8988T (cell line): Measurements from ENCODE around the gene LYPD5.
A peak's percentile ranks its signal among the peaks of the same experiment; 100 is the strongest.
"Not testable (repeated sequence)": the region's sequence is repeated elsewhere in the genome, so short reads cannot be mapped to it uniquely, and the experiment has no call there.

Experiments used
- DNase-seq: peaks from one replicate; pipeline ENCODE4 v3.0.0; 2011

LYPD5 gene

GRCh38 chr19:43802216-43802951, at the start of gene LYPD5:
Gene LYPD5, minus strand, starts transcription at chr19:43802447. Its CDS starts 67 bp downstream, at chr19:43802380.
- DNase-seq: no peak

DNA sequence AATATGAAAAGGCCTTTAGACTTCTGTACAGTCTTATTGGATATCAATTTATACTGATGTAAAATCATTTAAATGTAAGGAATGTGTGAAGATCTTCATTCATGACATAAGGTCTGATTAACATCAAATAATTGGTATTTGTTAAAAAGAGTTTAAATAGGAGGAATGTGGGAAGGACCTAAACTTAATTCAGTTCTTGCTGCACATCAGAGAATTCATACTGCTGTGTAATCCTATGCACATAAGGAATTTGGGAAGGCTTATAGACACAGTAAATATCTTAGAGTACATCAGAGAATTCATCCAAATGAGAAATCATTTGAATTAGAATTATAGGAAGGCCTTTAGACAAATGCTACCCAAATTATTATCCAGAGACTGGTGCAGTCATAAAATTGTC, 46.6 kb upstream of the LYPD5 start:
- DNase-seq: no peak

- no peak for DNase-seq
Measured at GRCh38 chr19:43847884-43848283, 45.6 kb upstream of the LYPD5 start.

DNA sequence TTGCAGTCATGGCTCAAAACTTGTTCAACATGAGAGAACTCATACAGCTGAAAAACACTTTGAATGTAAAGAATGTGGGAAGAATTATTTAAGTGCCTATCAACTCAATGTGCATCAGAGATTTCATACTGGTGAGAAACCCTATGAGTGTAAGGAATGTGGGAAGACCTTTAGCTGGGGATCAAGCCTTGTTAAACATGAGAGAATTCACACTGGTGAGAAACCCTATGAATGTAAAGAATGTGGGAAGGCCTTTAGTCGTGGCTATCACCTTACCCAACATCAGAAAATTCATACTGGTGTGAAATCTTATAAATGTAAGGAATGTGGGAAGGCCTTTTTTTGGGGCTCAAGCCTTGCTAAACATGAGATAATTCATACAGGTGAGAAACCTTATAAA, 45.0 kb upstream of the LYPD5 start:
- no peak for DNase-seq

DNA sequence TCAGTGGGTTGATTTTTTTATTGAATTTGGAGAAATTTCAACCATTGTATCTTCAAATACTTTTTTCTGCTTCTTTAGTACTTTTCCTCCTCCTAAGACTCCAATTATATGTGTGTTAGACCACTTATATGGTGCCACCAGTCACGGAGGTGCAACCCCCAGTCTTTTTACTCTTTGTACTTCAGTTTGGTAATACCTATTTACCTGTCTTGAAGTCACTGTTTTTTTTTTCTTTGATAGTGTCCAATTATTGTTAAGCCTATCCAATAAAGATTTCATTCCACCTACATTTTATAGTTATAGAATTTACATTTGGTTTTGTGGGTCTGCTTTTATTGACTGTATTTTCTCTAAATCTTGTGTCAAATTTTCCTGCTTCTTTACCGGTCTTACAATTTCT, 39.8 kb upstream of the LYPD5 start:
- no peak for DNase-seq

GRCh38 chr19:43839139-43839538, 36.9 kb upstream of the LYPD5 start:
- DNase-seq: no peak

DNA sequence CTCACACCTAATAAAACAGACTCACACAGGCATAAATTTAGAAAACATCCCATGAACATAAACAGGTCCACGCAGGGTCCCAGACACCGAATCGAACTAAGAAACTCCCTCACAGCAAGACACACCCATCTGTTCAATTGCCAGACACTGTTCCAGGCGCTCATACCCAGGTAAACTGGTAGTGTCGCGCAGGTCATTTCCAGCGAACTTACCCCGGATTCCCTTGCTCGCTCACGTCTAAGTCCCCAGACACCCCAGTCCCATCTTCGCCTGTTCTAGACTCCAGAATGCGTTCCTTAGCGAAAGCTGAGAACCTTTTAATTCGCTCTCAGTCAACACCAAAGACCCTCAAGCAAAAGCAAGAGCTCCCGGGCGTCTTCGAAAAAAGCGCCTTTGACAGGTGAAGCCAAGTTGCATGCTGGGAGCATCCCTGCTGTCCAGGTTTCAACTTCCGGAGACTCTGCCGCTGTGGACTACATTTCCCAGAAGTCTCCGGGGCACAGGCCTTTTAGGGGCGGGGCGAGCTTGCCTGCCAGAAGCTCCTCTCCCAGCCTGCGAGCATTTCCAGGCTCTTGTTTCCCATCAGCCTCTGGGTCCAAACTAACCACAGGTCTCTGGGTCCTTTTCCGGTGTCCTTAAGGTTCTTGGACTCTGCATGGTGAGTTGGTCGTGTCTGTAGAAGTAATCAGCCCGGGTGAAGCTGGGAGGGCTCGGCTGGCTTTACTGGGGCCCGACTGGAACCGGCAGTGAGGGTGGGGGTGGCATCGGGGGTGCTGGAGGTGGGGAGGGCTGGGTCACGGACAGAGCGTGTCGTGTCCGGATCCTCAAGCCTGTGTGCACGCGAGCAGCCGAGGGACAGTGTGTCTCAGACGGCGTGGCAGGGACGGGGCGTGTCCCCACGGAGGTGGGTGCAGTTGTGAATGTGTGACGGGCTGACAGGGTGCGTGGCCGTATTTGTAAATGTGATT, 24.8 kb upstream of the LYPD5 start, which contains the start of gene ZNF283:
TSS of gene ZNF283 (plus strand) at position 535 of the 968 bp plus-strand sequence. CDS start 6,184 bp downstream, outside the sequence.
- peak; percentile 43 for DNase-seq

GRCh38 chr19:43824572-43824971, 22.3 kb upstream of the LYPD5 start:
- not testable (repeated sequence) for DNase-seq

DNA sequence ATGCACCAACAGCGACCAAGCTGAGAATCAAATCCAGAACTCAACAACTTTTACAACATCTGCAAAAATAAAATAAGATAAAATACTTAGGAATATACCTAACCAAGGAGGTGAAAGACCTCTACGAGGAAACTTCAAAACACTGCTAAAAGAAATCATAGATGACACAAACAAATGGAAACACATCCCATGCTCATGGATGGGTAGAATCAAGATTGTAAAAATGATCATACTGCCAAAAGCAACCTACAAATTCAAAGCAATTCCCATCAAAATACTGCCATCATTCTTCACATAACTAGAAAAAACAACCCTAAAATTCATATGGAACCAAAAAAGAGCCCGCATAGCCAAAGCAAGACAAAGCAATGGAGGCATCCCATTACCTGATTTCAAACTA, 21.6 kb upstream of the LYPD5 start:
- not testable (repeated sequence) for DNase-seq

- DNase-seq: no peak
Measured at GRCh38 chr19:43820884-43821215, 18.6 kb upstream of the LYPD5 start.

DNA sequence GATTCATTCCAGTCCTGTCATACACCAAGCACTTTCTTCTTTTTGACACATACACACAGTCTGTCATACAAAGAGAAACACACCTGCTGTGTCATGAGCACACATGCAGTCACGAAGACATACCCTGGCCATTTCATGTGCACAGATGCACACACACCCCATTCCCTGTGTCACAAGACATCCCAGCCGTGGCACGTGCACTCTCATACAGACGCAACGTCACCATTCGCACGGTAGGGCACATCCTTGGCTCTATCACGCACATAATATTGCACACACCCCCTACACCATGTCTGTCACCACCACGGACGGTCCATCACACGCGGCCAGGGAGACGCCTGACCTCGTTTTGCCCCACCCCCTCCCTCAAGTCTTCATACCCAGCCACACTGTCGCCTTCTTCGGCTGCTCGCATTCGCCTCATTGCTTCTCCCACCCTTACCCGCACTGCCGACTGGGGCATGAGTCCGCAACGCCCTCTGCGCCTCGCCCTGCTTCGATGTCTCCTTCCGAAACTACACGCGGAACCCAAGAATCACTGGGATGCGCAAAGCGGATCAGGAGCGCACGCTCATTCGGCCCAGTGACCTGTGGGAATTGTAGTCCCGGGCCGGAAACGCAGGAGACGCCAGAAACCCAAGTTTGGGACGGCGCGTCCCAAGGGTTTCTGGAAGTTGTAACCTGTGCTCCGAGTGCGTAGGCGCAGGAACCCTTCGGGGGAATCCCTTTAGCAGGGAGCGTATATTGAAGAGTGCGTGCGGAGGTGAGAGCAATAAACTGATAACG, 18.0 kb upstream of the LYPD5 start:
- no peak for DNase-seq

GRCh38 chr19:43818500-43818899, 16.3 kb upstream of the LYPD5 start:
- DNase-seq: no peak

- not testable (repeated sequence) for DNase-seq
Measured at GRCh38 chr19:43817454-43817853, 15.2 kb upstream of the LYPD5 start.

DNA sequence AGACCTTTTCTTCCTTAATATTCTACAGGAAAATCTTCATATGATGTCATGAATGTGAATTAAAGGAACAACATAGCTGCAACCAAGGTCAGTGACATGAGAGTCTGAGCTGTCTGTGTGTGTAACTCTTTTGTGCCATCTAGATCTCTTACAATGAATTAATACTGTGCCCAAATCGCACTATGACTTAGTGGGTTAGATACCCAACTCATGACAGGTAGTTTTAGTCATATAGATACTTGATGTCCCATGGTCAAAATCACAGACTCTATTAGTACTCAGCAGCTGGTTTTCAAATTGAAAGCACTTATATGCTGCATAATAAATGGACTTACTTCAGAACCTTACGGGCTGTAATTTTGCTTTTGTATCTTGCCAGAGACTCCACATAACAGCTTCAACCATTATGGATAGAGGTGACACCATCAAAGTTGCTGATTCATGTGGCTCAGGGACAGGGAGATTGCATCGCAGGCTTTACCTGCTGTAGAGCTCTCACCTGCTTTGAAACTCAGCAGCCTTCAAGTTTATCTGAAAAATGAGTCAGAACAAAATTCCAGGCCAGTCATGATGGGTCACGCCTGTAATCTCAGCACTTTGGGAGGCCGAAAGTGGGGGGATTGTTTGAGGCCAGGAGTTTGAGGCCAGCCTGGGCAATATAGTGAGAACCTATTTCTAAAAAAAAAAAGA, 12.6 kb upstream of the LYPD5 start:
- DNase-seq: no peak

DNA sequence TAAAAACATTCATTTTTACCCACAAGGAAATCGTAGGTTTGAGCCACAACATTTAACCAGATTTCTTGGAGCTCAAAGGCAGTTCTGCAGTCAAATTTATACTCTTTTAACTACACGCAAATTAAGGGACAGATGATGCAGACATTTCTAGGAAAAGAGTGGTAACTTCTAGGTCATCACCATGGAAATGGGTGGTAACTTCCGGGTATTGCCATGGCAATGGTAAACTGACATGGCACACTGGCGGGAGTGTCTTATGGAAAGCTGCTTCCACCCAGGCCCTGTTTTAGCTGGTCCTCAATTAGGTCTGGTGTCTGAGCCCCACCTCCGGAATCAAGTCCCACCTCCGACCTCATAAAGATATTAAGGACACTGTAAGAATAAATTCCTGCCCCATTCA, 10.4 kb upstream of the LYPD5 start:
- DNase-seq: no peak

DNA sequence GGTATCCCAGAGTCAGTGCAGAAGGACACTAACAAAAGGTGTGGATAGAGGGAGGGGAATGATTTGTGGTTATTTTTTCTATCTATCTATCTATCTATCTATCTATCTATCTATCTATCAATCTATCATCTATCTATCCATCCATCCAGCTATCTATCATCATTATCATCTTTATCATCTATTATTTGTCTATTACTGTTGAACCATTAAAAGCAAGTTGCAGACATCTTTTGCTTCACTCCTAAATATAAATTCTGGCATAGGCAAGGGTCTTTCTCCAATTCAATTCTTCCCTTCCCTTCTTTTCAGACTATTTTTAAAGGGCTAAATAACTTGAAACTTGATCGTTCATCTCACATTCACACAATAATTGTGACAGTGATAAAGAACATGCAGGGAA, 10.0 kb upstream of the LYPD5 start:
- no peak for DNase-seq

GRCh38 chr19:43811837-43812236, 9.6 kb upstream of the LYPD5 start:
- DNase-seq: no peak

DNA sequence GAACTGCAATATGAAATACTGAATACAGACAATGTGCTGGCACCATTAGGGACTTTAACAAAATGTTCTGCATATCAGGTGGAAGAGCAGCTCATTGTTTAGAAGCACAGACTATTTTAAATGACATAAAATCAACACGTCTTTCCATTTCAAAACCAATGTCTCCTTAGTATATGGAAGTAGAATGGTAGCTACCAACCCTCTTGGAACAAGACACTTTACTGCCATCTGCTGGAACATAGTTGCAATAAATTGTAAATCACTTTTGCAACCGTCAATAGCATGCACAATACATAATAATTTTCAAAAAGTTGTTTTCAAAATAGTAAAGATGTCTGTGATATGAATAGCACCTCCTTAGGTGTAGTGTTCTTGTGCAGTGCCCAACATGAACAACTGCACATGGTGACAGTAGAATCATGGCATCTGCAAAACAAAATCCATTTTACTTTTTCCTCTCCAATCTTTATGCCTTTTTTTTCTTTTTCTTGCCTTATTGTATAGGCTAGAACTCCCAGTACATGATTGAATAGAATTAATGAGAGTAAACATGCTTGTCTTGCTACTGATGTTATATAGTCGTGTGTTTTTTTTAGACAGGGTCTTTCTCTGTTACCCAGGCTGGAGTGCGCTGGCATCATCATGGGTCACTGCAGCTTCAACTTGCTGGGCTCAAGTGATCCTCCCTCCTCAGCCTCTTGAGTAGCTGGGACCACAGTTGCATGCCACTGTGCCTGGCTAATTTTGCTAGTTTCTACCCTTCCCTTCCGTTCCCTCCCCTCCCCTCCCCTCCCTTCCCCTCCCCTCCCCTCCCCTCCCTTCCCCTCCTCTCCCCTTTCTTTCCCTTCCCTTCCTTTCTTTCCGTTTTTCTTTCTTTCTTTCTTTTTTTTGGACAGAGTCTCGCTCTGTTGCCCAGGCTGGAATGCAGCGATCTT, 7.8 kb upstream of the LYPD5 start:
- no peak for DNase-seq

DNA sequence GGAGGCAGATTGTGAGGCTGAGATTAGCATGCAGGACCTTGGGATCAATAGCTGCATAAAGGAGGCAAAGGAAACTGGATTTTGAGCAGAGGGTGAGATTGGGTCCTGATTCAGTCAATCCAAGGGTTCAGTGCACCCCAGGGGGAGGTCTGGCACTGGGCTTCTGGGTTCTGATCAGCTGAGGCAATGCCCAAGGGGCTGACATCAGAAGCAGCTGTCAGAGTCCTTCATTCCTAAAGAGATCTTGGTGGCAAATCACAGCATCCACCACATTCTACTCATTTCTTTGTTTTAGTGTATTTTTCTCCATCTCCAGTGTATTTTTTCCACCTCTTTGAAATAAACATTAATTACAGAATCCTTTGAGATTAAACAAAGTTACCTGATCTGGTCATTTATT, 5.4 kb upstream of the LYPD5 start:
- no peak for DNase-seq

- no peak for DNase-seq
Measured at GRCh38 chr19:43806848-43807247, 4.6 kb upstream of the LYPD5 start.

DNA sequence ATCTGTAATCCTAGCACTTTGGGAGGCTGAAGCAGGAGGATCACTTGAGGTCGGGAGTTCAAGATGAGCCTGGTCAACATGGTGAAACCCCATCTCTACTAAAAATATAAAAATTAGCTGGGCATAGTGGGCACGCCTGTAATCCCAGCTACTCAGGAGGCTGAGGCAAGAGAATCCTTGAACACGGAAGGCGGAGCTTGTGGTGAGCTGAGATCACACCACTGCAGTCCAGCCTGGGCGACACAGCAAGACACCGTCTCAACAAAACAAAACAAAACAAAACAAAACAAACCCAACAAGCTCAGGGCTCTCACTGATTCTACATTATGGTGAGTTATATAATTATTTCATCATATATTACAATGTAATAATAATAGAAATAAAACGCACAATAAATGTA, 4.2 kb upstream of the LYPD5 start:
- DNase-seq: not testable (repeated sequence)
